Endothelial cell of umbilical vein (primary cell): ENCODE measurements around the gene PIK3R4. TPM values are rescaled to one million over a fixed set of nuclear protein-coding genes. Genes with fewer than 3 reads are reported as not detected.
A peak's percentile ranks its signal among the peaks of the same experiment; 100 is the strongest.

Experiments used
- BruUV-seq: library from RNA; stranded (reverse); fragments of 400-500 nt; replicated peaks from 2 replicates; lab custom pipeline; 2021; lab: Mats Ljungman, UMichigan
- CTCF ChIA-PET: fragments of 300-600, 350-600 bp; sonication (Branson Sonifier 250); formaldehyde crosslinking; loops from one replicate; lab custom pipeline; 2021; ENCODE audit warnings: antibody characterized with exemption, inconsistent platforms; lab: Charles Lee
- POLR2A ChIA-PET: fragments of 300-600, 350-600 bp; sonication (Branson Sonifier 250); formaldehyde crosslinking; loops from one replicate; lab custom pipeline; 2021; ENCODE audit warnings: antibody characterized with exemption, inconsistent platforms; lab: Charles Lee
- DNase-seq: peaks from one replicate; pipeline ENCODE4 v3.0.0-alpha.2; 2011; ENCODE audit warnings: low read depth, low spot score
- FAIRE-seq: peaks from 2 replicates; lab custom pipeline; 2011; peaks lifted over from hg19 to GRCh38; lab: Jason Lieb, UNC
- H2AFZ ChIP-seq: 2 replicates; pipeline ENCODE4 v1.6.0; 2012; ENCODE audit warnings: low read depth, low read length, control low read depth, inconsistent platforms
- H3K27ac ChIP-seq: 2 replicates; pipeline ENCODE4 v1.5.1; 2011; ENCODE audit warnings: low read depth, mild to moderate bottlenecking, control low read depth, low read length, moderate library complexity; ENCODE audit not compliant: insufficient read depth
- H3K27me3 ChIP-seq, 2 experiments: 2 replicates each; pipeline versions ENCODE4 v1.6.0 to v1.6.1; 2011; ENCODE audit warnings: low read length in 2 of 2, mixed read lengths in 1 of 2; ENCODE audit not compliant: control insufficient read depth in 2 of 2, insufficient read depth in 2 of 2
- H3K36me3 ChIP-seq, 2 experiments: 2 replicates in 1 of 2; 3 replicates in 1 of 2; pipeline ENCODE4 v1.5.1; 2011; ENCODE audit warnings: low read length in 2 of 2, mild to moderate bottlenecking in 1 of 2, moderate library complexity in 1 of 2; ENCODE audit not compliant: control insufficient read depth in 2 of 2, insufficient read depth in 2 of 2; ENCODE audit errors: extremely low read depth in 1 of 2
- H3K4me1 ChIP-seq: 3 replicates; pipeline ENCODE4 v1.5.1; 2011; ENCODE audit warnings: mild to moderate bottlenecking, low read length; ENCODE audit not compliant: control insufficient read depth, insufficient read depth; ENCODE audit errors: extremely low read depth
- H3K4me2 ChIP-seq: 2 replicates; pipeline ENCODE4 v1.6.1; 2011; ENCODE audit warnings: low read length, control low read depth, mixed read lengths; ENCODE audit not compliant: insufficient read depth
- H3K4me3 ChIP-seq, 3 experiments: fragments of 200-600 bp in 1 of 3; sonication (generic), shearing (Covaris generic) in 1 of 3; replicated peaks in 1 of 3; 2 replicates each; pipeline ENCODE4 v1.5.1; 2011 to 2016; ENCODE audit warnings: control low read depth in 3 of 3, low read length in 3 of 3, mild to moderate bottlenecking in 2 of 3, inconsistent platforms in 1 of 3, low read depth in 1 of 3, moderate library complexity in 1 of 3; ENCODE audit not compliant: insufficient read depth in 1 of 3
- H3K79me2 ChIP-seq: 2 replicates; pipeline ENCODE4 v1.6.0; 2012; ENCODE audit warnings: low read length, inconsistent platforms; ENCODE audit not compliant: control insufficient read depth, insufficient read depth
- H3K9ac ChIP-seq: replicated peaks from 2 replicates; pipeline ENCODE3; 2011; ENCODE audit warnings: low read length, control low read depth; ENCODE audit not compliant: insufficient read depth; ENCODE audit errors: extremely low read depth
- H3K9me1 ChIP-seq: replicated peaks from 3 replicates; pipeline ENCODE4 v1.6.0; 2011; ENCODE audit warnings: mild to moderate bottlenecking, low read length; ENCODE audit not compliant: control insufficient read depth, insufficient read depth; ENCODE audit errors: extremely low read depth
- H3K9me3 ChIP-seq: replicated peaks from 2 replicates; pipeline ENCODE4 v1.5.1; 2012; ENCODE audit warnings: low read length, inconsistent platforms; ENCODE audit not compliant: control insufficient read depth, insufficient read depth
- H4K20me1 ChIP-seq: replicated peaks from 2 replicates; pipeline ENCODE3; 2011; ENCODE audit warnings: mild to moderate bottlenecking, low read length; ENCODE audit not compliant: control insufficient read depth, insufficient read depth; ENCODE audit errors: extremely low read depth
- CTCF ChIP-seq, 2 donors: IDR thresholded peaks; 1 replicate in 1 of 2; 2 replicates in 1 of 2; pipeline ENCODE4 v1.5.1; 2011; ENCODE audit warnings: low read length in 2 of 2, mild to moderate bottlenecking in 2 of 2, moderate library complexity in 2 of 2, control low read depth in 1 of 2, inconsistent platforms in 1 of 2, low read depth in 1 of 2; ENCODE audit not compliant: insufficient read depth in 1 of 2; ENCODE audit errors: extremely low read depth in 1 of 2
- MAX ChIP-seq: IDR thresholded peaks from 2 replicates; pipeline ENCODE4 v1.6.1; 2011; ENCODE audit not compliant: insufficient read depth, insufficient read length
- dilution Hi-C: fragments of 300-500 bp; cut with MboI; formaldehyde crosslinking; loops from one replicate; pipeline ENCODE4 v1.15.0; 2019; ENCODE audit warnings: low sequenced_read_pairs; ENCODE audit not compliant: extremely low pct_ligation_motif_present
- intact Hi-C: fragments of 100-400 bp; cut with micrococcal nuclease; formaldehyde crosslinking; loops from one replicate; pipeline ENCODE4 v1.10.0; 2022
- polyA plus RNA-seq, 4 experiments: library from polyadenylated mRNA; depleted of rRNA in 3 of 4; stranded (reverse) in 3 of 4; unstranded in 1 of 4; fragments of >200 nt; gene quantifications; 2 replicates each; pipeline versions ENCODE4 v1.2.1 to v1.2.3, GENCODE V29; 2011 to 2012; ENCODE audit warnings: missing spikeins in 1 of 4
- total RNA-seq: library from RNA; stranded (reverse); gene quantifications from 2 replicates; pipeline ENCODE4 v1.2.3, GENCODE V29; 2021

Gene PIK3R4
- total and polyA plus RNA-seq, 2 donors (not counting 3 experiments of a cell fraction or from before 2014, with no cell fraction given): 23.0 to 43.1 TPM

GRCh38 chr3:130759692-130760338, 13.2 kb upstream of the PIK3R4 start:
- TF ChIP-seq MAX (no peak), CTCF (IDR thresholded peaks at IDR 0.05; ENCODE audit: extremely low read depth in 1 of 2, insufficient read depth in 1 of 2, low read depth in 1 of 2, low read length in 2 of 2) (peak; percentile 52 to 67)
- ChIA-PET POLR2A (no interaction called here), CTCF (interaction anchor here (0.7 to 2.3 kb wide), 3 partner anchors 12 to 134 kb away, joined by 3 to 6 read pairs (median 4); partner anchors contain the start of gene ATP2C1)
- Histone ChIP-seq H2AFZ (no peak overlapping the region), H3K9me3 (no peaks in the 10 kb centered on the region), H3K4me2 (no peak overlapping the region), H3K27me3 (no peaks in the 10 kb centered on the region), H3K79me2 (no peaks in the 10 kb centered on the region), H3K36me3 (no peaks in the 10 kb centered on the region), H4K20me1 (no peaks in the 10 kb centered on the region), H3K4me3 (no peak overlapping the region), H3K9ac (no peak overlapping the region), H3K4me1 (no peaks in the 10 kb centered on the region), H3K27ac (no peak overlapping the region), H3K9me1 (no peaks in the 10 kb centered on the region)
- FAIRE-seq (peak; percentile 55), DNase-seq (peak; percentile 61)
- BruUV-seq: no TSS peak
- dilution Hi-C loops: no loop called here
- intact Hi-C loops: loop anchor here (1.0 to 10.0 kb wide), 2 partner anchors 133 to 485 kb away; no protein-coding TSS in a partner anchor
